T-helper 9 cell (primary cell): ENCODE results near the gene FAM222B.
A peak's percentile ranks its signal among the peaks of the same experiment; 100 is the strongest.

Source experiments
- DNase-seq: peaks from one replicate; pipeline ENCODE4 v3.0.0-alpha.2; 2020

Gene FAM222B

DNA sequence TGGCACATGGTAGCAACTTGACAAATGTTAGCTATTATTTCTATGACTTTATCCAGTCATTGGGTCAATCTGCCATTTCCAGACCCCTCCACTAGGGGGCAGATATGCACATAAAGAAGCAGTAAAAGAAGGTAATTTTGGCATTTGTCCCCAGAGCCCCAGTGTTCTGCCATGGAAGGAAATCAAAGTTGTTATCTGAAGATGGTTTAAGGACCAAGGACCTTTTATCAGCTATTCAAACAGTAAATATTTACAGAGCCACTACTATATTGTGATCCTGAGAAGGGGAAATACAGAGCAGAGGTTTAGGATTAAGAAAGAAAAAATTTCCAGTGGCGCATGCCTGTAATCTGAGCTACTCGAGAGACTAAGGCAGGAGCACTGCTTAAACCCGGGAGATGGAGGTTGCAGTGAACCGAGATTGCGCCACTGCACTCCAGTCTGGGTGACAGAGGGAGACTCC is 78.8 kb downstream of the FAM222B start:
- DNase-seq: peak; percentile 70

GRCh38 chr17:28763137-28763799 is 79.3 kb downstream of the FAM222B start:
- DNase-seq: no peak

DNA sequence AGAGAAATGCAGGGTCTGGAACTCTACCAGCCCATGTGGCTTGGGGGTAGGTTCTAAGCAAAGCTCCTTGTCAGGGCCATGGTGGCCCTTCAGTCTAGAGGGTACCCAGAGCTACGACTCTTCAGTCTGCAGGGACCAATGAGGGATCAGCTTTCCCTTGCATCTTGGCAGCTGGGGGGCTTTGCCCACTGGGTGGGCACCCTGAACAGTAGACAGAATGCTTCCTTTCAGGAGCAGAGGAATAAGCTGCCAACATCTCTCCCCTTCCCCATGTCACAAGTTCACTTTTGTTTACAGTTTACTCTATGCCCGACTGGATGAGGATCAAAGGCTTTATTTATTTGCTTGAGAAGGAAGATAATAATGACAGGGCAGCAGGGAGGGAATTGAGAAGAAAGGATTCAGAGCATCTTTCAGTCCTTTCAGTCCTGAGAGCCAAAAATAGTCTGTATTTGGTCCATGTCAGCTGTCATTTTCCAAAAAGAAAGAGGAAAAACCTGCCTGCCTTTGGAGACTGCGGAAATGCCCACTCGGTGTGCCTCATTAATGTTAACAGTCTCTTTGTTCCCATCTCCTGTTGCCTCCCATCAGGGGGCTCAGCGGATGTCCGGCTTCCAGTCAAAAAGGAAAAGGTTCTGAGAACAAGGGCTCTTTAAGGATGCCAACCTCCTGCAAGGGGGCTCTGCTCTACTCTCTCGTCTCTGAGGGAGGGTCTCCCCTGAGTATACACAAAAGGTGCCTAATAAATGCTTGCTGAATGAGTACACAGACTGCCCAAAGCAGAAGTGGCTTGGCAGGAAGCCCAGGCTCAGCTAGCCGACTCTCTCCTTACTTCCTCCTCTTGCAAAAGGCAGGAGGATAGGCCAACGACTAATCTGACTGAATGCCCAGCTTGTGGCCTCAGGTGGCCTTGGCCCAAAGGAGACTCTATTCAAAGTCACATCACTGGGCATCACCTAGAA is 81.7 kb downstream of the FAM222B start:
- DNase-seq: no peak

GRCh38 chr17:28759256-28759865 is 83.2 kb downstream of the FAM222B start:
- DNase-seq: no peak

- DNase-seq: no peak
Measured at GRCh38 chr17:28758411-28759121, 84.0 kb downstream of the FAM222B start.

GRCh38 chr17:28756049-28756804 is 86.4 kb downstream of the FAM222B start:
- no peak for DNase-seq

GRCh38 chr17:28755486-28755885 is 87.1 kb downstream of the FAM222B start:
- no peak for DNase-seq

- DNase-seq: no peak
Measured at GRCh38 chr17:28751600-28752366, 90.8 kb downstream of the FAM222B start.

DNA sequence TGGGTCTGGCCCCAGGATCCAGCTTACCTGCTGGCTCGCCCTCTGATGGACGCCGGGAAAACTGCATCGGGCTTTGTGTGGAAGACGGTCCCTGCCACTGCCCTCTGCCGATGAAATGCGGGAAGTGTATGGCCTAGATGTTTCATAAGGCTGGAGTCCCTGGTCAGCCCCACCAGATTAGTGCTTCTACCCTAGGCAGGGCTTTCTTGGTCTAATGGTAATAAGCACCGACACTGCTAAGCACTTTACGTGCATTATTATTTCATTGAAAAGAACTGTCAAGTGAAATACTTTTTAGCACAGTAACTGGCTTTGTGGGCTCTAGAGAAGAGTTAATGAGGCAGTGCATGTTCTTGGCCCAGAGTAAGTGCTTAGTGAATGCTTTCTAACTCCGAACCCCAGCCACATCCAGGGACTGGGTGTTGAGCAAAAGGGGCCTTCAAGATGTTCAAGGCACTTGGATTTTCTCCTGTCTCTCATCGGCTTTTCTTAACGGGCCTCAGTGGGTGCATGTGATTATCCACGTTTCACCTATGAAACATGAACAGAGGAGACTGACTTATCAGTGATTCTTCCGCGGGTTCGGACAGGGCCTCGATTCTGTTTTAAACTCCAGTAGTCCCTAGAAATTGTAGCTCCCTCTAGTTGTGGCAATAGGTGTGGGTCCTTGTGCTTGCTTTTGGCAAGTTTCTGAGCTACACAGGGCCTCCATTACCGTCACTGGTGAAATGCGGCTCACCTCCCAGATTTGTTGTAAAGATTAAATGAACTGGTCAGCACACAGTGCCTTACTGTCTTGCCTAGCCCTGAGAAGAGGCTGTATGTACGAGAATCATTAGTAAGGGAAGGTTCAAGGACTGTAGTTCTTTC is 92.2 kb downstream of the FAM222B start:
- DNase-seq: peak; percentile 87

GRCh38 chr17:28749516-28750177 is 92.9 kb downstream of the FAM222B start:
- no peak for DNase-seq

DNA sequence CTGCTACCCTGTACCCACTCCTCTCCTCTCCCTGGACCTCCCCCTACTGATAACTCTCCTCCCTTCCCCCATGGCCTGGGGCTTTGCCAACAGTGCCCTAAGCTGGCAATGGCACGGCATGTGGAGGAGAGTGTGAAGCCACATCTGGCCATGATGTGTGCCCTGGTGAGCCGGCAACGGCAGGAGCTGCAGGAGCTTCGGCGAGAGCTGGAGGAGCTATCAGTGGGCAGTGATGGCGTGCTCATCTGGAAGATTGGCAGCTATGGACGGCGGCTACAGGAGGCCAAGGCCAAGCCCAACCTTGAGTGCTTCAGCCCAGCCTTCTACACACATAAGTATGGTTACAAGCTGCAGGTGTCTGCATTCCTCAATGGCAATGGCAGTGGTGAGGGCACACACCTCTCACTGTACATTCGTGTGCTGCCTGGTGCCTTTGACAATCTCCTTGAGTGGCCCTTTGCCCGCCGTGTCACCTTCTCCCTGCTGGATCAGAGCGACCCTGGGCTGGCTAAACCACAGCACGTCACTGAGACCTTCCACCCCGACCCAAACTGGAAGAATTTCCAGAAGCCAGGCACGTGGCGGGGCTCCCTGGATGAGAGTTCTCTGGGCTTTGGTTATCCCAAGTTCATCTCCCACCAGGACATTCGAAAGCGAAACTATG is 93.6 kb downstream of the FAM222B start:
- DNase-seq: no peak

DNA sequence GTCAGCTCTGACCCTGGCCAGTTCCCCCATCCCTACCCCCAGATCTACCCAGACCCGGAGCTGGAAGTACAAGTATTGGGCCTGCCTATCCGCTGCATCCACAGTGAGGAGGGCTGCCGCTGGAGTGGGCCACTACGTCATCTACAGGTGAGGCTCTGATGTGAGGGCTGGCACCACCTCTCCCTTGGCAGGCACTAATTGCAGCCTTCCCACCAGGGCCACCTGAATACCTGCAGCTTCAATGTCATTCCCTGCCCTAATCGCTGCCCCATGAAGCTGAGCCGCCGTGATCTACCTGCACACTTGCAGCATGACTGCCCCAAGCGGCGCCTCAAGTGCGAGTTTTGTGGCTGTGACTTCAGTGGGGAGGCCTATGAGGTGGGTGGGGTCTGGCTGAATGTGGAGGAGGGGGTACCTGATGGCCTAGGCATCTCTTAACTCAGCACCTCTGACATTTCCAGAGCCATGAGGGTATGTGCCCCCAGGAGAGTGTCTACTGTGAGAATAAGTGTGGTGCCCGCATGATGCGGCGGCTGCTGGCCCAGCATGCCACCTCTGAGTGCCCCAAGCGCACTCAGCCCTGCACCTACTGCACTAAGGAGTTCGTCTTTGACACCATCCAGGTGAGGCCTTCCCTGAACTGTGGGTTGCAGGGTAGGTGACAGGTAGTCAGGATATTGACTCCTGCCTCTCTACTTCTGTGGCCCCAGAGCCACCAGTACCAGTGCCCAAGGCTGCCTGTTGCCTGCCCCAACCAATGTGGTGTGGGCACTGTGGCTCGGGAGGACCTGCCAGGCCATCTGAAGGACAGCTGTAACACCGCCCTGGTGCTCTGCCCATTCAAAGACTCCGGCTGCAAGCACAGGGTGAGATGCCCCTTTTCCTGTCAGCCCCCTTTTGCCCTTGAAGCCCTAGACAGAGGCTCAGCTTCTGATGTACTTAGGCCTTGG is 94.5 kb downstream of the FAM222B start:
- DNase-seq: no peak

GRCh38 chr17:28747051-28747691 is 95.4 kb downstream of the FAM222B start:
- no peak for DNase-seq

- DNase-seq: no peak
Measured at GRCh38 chr17:28746611-28747050, 96.0 kb downstream of the FAM222B start.

GRCh38 chr17:28745786-28746411 is 96.7 kb downstream of the FAM222B start:
- DNase-seq: no peak

- DNase-seq: peak; percentile 25
Measured at GRCh38 chr17:28744972-28745785, 97.4 kb downstream of the FAM222B start.
